Embryonic facial prominence (tissue), 1 donor: ENCODE results near the gene AGAP3.

Experiments
- DNase-seq: peaks from one replicate; pipeline ENCODE4 v3.0.0-alpha.2; 2016; ENCODE audit errors: extremely low spot score

The AGAP3 gene

GRCh38 chr7:151124481-151124880 is 38.2 kb downstream of the AGAP3 start:
- no peak for DNase-seq

DNA sequence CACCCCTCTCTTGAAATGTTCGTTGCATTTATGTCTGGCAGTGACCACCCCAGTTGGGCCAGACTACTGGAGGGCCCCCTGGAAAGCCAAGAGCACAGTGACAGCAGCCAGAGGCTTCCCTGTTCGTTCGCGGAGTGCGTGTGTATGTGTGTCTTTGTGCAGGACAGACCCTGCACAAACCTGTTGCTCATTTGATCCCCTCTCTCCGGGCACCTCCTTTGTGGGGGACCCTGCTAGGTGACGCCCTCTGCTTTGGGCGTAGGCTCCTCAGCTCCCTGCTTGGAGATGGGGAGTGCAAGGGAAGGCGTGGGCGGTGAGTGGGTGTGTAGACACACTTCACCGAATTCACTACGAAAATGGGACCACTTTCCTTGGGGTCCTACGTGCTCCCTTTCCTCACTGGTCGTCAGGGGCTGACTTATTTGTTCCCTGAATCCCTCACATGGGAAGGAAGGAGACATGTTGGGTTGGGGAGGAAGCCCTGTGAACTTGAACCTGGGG is 38.7 kb downstream of the AGAP3 start:
- no peak for DNase-seq

DNA sequence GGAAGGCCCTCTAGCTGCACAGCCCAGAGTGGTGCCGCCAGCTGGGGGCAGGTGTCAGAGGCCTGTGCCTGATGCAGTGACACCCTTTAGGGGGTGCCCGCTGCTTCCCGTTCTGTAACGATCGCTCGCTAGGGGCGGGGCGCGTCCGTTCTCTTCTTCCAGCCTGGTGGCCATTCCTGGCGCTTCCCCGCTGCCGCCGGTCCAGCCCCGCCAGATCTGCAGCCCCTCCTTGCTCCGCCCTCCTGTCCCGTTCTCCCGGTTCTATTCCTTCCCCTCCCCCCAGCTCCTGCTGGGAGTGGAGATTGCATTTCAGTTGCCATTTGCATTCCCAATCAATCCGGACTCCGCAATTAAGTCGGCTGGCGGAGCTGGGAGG is 39.2 kb downstream of the AGAP3 start:
- no peak for DNase-seq

- no peak for DNase-seq
Measured at GRCh38 chr7:151125846-151126481, 39.7 kb downstream of the AGAP3 start.

- DNase-seq: no peak
Measured at GRCh38 chr7:151126491-151127137, 40.3 kb downstream of the AGAP3 start.

DNA sequence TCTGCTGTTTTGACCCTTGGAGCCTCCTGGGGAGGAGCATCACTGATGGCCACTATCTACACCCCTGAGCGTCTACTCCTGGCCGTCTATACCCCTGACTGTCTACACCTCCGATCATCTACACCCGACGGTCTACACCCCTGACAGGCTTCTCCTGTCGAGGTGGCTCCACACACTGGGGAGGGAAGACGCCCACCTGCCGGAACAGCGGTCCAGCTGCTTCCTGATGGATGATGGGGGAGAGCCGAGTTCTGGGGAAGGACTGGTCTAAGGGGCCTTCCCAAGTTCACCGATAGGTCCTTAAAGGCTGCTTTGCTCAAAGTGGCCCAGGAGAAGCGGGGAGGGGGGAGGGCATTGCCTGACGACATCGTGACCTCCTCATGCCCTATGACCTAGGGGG is 41.9 kb downstream of the AGAP3 start:
- DNase-seq: no peak

- no peak for DNase-seq
Measured at GRCh38 chr7:151128716-151129115, 42.4 kb downstream of the AGAP3 start.

DNA sequence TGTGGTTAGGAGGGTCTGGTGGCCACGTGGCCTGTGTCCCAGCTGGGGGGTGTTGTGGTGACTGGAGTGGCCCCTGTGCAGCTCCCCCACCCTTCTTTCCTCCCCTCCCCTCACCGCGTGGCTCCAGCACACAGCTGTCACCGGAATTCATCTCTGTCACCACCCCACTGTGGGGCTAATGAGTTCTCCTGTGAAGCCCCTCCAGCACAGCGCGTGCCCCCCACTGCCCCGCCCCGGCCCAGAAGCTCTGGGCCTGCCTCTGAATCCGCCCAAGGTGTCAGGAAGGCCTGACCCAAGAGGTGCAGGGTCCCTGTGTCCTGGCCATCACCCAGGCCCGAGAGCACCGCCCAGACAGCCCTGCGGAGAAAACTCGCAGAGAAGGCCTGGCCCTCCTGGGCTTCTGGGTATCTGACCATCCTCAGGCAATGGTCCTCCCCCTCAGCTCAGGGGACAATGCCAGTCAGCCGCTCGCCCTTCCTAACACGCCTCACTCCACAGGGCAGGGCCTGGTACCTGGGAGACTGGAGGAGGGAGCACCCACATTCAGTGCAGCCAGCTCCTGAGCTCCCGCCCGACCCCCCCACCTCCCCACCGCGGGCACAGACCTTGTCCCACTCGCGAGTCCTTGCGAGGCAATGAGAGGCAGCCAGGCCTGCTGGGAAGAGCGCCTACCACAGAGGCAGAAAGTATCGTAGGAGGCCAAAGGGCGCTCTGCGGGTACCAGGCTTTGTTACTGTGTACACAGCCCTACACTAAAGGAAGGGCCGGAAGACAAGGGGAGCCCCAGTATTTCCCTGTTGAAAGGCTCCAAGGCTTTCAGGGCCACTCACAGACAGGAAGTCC is 43.1 kb downstream of the AGAP3 start:
- DNase-seq: no peak

DNA sequence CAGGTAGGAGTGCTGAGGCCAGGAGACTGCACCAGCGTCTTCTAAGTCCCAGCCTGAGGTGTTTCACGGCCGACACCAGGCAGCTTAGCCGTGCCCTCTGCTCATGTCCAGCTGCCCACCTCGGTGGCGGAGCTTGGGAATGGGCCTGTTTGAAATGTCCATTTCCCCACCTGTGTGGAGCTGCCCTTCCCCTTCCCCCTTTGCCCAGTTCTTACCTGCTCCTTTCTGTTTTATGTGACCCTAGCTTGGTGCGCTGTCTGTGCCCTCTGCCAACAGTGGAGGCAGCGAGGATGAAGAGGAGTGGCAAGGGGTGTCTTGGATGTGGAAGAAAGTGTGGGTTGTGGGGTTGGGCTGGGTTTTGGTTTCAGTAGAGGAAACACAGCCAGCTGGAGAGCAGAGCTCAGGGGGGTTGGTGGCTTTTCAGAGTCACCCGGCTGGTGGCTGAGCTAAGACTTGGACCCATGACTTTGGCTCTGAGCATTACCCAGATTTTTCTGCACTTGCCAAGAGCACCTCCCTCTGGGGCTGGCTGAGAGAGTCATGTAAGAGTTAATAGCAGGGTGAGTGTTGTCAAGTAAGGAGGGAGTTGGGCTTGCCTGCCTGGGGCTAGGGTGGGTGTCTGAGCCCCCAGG is 43.8 kb downstream of the AGAP3 start:
- DNase-seq: no peak

GRCh38 chr7:151130741-151131157 is 44.5 kb downstream of the AGAP3 start:
- no peak for DNase-seq

GRCh38 chr7:151131224-151131591 is 44.9 kb downstream of the AGAP3 start:
- no peak for DNase-seq

DNA sequence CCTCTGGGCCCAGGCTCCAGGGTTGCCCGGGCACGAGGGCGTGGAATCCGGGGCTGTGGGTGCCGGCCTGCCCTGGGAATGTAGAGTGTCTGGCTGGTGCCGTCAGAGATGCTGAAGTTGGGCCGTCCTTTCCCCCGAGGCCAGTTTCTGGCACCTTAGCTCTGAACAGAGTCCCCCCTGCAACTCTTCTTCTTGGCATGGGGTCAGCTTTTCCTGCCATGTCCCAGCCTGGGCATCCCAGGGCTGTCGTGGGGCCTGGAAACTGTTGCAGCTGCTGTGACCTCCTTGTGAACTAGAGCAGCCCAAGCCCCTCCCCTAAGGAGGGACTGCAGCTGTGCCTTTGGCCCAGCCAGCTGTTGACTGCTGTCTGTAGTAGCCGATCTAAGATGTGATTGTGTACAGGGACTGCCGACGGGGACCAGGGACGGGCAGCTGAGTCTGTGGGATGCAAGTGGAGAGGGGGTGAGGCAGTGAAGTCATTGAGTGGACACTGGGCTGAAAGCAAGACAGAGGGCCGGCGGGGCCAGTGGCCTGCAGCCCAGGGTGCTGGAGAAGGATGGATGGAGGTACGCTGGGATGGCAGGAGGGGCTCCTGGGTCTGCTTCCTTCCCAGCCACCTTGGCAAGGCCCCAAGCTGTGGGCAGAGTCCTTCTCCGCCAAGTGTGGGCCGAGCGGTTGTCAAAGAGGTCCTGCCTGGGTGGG is 45.5 kb downstream of the AGAP3 start:
- no peak for DNase-seq

DNA sequence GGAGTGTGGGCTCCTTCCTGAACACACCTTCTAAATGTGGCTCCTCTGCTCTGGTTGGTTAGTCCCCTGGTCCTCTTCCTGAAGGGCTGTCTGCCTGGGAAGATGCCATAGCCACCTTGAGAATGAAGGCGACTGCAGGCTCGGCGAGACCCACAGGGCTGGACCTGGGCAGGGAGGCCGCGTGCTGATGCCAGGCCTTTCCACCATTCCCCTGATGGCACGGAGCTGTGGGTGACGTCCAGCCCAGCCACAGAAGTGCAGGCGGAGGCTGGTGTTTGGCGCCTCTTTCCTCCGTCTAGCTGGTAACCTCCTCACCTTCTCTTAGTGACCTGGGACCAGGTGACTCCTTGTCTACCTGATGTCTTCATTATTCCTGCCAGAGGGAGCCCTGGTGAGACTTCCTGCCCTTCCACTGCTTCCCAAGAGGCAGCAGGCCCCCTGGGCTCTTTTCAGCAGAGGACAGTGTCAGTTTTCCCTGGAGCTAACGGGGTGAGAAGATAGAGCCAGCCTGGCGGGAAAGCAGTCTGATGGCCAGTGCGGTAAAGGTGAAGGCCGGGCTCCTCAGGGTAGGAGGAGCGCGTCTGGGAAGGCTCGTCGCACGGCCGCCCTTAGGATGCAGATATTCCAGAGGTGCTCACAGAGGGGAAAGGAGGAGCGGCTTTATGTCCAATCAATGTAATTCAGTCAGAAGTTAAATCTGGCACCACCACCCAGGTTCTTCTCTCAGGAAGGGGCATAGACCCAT is 46.4 kb downstream of the AGAP3 start:
- no peak for DNase-seq

DNA sequence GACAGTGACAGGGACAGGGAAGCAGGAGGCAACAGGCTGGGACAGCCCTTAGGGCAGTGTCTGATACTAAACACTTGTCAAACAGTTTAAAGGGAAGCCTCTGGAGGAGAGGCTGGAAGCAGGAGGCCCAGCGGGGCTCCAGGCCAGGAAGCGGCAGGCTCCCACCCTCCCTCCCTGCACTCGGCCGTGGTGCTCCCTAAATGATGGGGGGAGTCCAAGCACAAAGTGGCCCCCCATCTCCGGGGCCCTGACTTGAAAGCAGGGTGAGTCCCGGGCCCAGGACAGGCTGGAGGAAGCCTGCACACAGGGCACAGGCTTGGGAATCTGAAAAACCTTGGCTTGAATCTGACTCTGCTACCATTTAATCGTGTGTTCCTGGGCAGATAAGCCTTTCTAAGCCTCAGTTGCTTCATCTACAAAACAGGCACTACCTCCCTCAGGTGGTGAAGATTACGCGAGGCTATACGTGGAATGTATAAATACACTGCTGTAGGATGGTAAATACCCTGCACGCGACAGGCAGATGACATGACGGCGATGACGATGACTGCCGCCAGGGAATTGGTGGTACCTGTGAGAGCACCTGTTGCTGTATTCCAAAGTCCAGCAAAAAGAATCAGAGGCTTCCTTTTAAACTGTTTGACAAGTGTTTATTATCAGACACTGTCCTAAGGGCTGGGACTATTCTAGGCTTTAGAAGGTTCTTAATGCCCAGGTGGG is 47.2 kb downstream of the AGAP3 start:
- DNase-seq: no peak

- no peak for DNase-seq
Measured at GRCh38 chr7:151133986-151134742, 47.9 kb downstream of the AGAP3 start.

- DNase-seq: no peak
Measured at GRCh38 chr7:151134743-151135524, 48.7 kb downstream of the AGAP3 start.

DNA sequence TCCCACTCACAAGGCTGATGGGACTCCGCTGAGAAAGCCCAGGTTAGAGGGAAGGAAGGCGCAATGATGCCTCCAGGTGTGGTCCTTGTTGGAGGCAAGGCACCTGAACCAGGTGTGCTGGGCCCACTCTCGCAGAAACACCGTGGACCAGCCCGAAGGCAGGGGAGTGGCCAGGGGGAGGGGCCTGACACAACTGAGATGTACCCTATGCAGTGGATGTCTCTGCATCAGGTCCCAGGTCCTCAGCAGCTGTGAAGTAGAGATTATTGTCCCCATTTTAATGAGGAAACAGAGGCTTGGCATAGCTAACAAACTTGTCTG is 49.2 kb downstream of the AGAP3 start:
- no peak for DNase-seq

- DNase-seq: no peak
Measured at GRCh38 chr7:151135866-151136843, 49.9 kb downstream of the AGAP3 start.
